Stimulated activated CD8-positive, alpha-beta memory T cell treated with anti-CD3 and anti-CD28 coated beads, Interleukin-15, amount 100 ng/mL, for 48 hours (primary cell): ENCODE data around the gene ADSL.

Source experiments
- DNase-seq, 2 donors: peaks; one replicate each; pipeline ENCODE4 v3.0.0-alpha.2; 2020; ENCODE audit warnings: low read depth in 2 of 2

The ADSL gene

GRCh38 chr22:40417041-40417440 is 70.7 kb downstream of the ADSL start:
- DNase-seq = no peak

- no peak for DNase-seq
These were observed 71.6 kb downstream of the ADSL start for GRCh38 chr22:40417881-40418280.

- no peak for DNase-seq
These were observed 72.3 kb downstream of the ADSL start for GRCh38 chr22:40418366-40419201.

- DNase-seq = no peak
These were observed 73.4 kb downstream of the ADSL start for GRCh38 chr22:40419718-40420117.

- DNase-seq = no peak
These were observed 74.2 kb downstream of the ADSL start for GRCh38 chr22:40420341-40421081.

GRCh38 chr22:40421082-40421350 is 74.7 kb downstream of the ADSL start:
- DNase-seq = no peak

GRCh38 chr22:40421941-40422340 is 75.6 kb downstream of the ADSL start:
- DNase-seq = no peak

GRCh38 chr22:40422558-40423309 is 76.4 kb downstream of the ADSL start:
- no peak for DNase-seq

- DNase-seq = no peak
These were observed 77.0 kb downstream of the ADSL start for GRCh38 chr22:40423310-40423688.

- DNase-seq = no peak
These were observed 77.8 kb downstream of the ADSL start for GRCh38 chr22:40423882-40424640.

- no peak for DNase-seq
These were observed 78.8 kb downstream of the ADSL start for GRCh38 chr22:40425082-40425481.

GRCh38 chr22:40426594-40427333 is 80.5 kb downstream of the ADSL start:
- no peak for DNase-seq

- DNase-seq = no peak
These were observed 82.5 kb downstream of the ADSL start for GRCh38 chr22:40428796-40429195.

- no peak for DNase-seq
These were observed 83.2 kb downstream of the ADSL start for GRCh38 chr22:40429481-40429880.

GRCh38 chr22:40430991-40431390 is 84.7 kb downstream of the ADSL start:
- no peak for DNase-seq

- DNase-seq = no peak
These were observed 85.9 kb downstream of the ADSL start for GRCh38 chr22:40432157-40432556.

GRCh38 chr22:40432625-40433024 is 86.3 kb downstream of the ADSL start:
- no peak for DNase-seq

GRCh38 chr22:40433416-40434090 is 87.3 kb downstream of the ADSL start:
- no peak for DNase-seq

GRCh38 chr22:40434106-40434505 is 87.8 kb downstream of the ADSL start:
- no peak for DNase-seq

- no peak for DNase-seq
These were observed 88.4 kb downstream of the ADSL start for GRCh38 chr22:40434745-40435144.
